AG09309 (cell line): ENCODE results near the gene ADAM33.

Source experiments
- DNase-seq: peaks from one replicate; pipeline ENCODE4 v3.0.0-alpha.2; 2010; ENCODE audit warnings: low read depth
- H3K4me3 ChIP-seq: 2 replicates; pipeline ENCODE4 v1.5.1; 2011; ENCODE audit warnings: mild to moderate bottlenecking, low read depth, low read length, moderate library complexity; ENCODE audit not compliant: control insufficient read depth
- TF ChIP-seq, protein P1 (sequence below): IDR thresholded peaks from 2 replicates; pipeline ENCODE4 v1.5.1; 2011; ENCODE audit warnings: mild to moderate bottlenecking, low read depth, low read length, inconsistent platforms; ENCODE audit not compliant: insufficient read depth, control insufficient read depth; ENCODE audit errors: missing control alignments

Gene ADAM33

GRCh38 chr20:3681352-3681930 is 369 bp downstream of the ADAM33 start:
- H3K4me3 ChIP-seq, result peak overlapping the region; percentile 85
- no peak for DNase-seq
- TF ChIP-seq, protein P1, sequence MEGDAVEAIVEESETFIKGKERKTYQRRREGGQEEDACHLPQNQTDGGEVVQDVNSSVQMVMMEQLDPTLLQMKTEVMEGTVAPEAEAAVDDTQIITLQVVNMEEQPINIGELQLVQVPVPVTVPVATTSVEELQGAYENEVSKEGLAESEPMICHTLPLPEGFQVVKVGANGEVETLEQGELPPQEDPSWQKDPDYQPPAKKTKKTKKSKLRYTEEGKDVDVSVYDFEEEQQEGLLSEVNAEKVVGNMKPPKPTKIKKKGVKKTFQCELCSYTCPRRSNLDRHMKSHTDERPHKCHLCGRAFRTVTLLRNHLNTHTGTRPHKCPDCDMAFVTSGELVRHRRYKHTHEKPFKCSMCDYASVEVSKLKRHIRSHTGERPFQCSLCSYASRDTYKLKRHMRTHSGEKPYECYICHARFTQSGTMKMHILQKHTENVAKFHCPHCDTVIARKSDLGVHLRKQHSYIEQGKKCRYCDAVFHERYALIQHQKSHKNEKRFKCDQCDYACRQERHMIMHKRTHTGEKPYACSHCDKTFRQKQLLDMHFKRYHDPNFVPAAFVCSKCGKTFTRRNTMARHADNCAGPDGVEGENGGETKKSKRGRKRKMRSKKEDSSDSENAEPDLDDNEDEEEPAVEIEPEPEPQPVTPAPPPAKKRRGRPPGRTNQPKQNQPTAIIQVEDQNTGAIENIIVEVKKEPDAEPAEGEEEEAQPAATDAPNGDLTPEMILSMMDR, result no peak

GRCh38 chr20:3680701-3681351 is 984 bp downstream of the ADAM33 start:
- DNase-seq, result no peak
- peak overlapping the region; percentile 85 for H3K4me3 ChIP-seq
- TF ChIP-seq, protein P1, result no peak

DNA sequence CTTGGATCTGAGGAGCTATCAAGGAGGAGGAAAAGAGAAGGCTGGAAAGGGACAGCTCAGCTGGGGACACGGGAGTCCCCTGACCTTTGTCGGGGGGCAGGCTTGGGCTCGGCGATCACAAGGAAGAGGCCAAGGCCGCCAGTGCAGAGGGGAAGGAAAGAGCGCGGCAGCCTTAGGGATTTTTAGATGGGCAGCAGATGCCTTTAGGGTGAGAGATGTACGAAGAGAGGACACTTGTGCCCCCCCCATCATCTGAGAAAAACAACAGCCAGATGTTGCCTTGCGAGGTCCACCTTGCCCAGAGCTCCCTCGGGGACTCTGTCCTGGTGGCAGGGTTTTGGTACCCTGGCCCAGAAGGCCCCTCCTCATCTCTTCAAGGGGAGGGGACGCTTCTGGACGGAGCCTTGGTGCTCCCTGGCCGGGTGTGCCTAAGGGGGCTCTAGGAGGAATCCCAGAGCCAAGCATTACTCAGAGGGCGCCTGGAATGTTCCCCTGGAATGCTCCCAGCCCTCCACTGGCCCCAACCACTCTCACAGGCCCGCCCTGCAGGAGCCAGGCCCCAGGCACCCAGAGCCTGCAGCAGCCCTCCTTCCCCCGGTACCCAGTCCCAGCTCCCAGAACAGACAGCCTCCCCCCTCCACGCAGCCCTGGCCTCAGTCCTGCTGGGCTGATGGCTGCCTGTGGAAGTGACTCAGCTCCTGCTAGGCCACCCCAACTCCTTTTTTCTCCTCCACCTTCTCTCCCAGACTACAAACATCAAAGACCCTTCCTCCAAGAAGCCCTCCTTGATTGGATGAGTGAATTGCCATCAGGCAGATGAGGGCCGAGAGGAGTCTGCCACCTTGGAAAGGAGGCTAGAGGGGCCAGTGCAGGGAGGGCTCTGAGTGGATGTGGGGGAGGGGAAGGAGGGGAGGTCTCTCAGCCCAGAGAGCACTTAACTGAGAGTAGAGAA is 1.8 kb downstream of the ADAM33 start:
- peak; percentile 76 for DNase-seq
- TF ChIP-seq, protein P1, result no peak
- peak overlapping the region; percentile 85 for H3K4me3 ChIP-seq

GRCh38 chr20:3678856-3679720 is 2.7 kb downstream of the ADAM33 start:
- no peak for DNase-seq
- TF ChIP-seq, protein P1, result no peak
- peak overlapping the region; percentile 85 for H3K4me3 ChIP-seq

- DNase-seq, result no peak
- no peak overlapping the region for H3K4me3 ChIP-seq
- TF ChIP-seq, protein P1, result no peak
These were observed 3.6 kb downstream of the ADAM33 start for GRCh38 chr20:3678198-3678597.

GRCh38 chr20:3677733-3678132 is 4.1 kb downstream of the ADAM33 start:
- H3K4me3 ChIP-seq, result no peak overlapping the region
- no peak for DNase-seq
- TF ChIP-seq, protein P1, result no peak
